CD14-positive monocyte (primary cell): ENCODE measurements around the gene RMND5A. TPM values are rescaled to one million over a fixed set of nuclear protein-coding genes. Genes with fewer than 3 reads are reported as not detected.

Source experiments
- DNase-seq, 3 donors: peaks; one replicate each; pipeline ENCODE4 v3.0.0-alpha.2; 2011 to 2022
- H2AFZ ChIP-seq: 2 replicates; pipeline ENCODE4 v1.6.0; 2012; ENCODE audit warnings: mild to moderate bottlenecking, low read depth, low read length, inconsistent platforms; ENCODE audit not compliant: insufficient read depth, poor library complexity, severe bottlenecking
- H3K27ac ChIP-seq, 2 donors: 1 replicate in 1 of 2; 2 replicates in 1 of 2; pipeline ENCODE4 v1.5.1; 2012 to 2013; ENCODE audit warnings: low read length in 2 of 2, control low read depth in 1 of 2, inconsistent platforms in 1 of 2, low read depth in 1 of 2, mild to moderate bottlenecking in 1 of 2
- H3K27me3 ChIP-seq, 2 donors: one replicate each; pipeline versions ENCODE4 v1.6.0 to v1.6.1; 2011 to 2013; ENCODE audit warnings: low read length in 2 of 2; ENCODE audit not compliant: control insufficient read depth in 2 of 2, insufficient read depth in 2 of 2
- H3K36me3 ChIP-seq, 2 donors: replicated peaks in 1 of 2; 1 replicate in 1 of 2; 2 replicates in 1 of 2; pipeline versions ENCODE4 v1.5.1 to v1.6.1; 2012 to 2013; ENCODE audit warnings: low read length in 2 of 2, control low read depth in 1 of 2, inconsistent platforms in 1 of 2, mild to moderate bottlenecking in 1 of 2; ENCODE audit not compliant: insufficient read depth in 2 of 2, control insufficient read depth in 1 of 2
- H3K4me1 ChIP-seq, 2 donors: 1 replicate in 1 of 2; 2 replicates in 1 of 2; pipeline versions ENCODE4 v1.5.1 to v1.6.1; 2012 to 2013; ENCODE audit warnings: low read length in 2 of 2, control low read depth in 1 of 2, inconsistent platforms in 1 of 2, mild to moderate bottlenecking in 1 of 2, moderate library complexity in 1 of 2; ENCODE audit not compliant: insufficient read depth in 2 of 2, control insufficient read depth in 1 of 2
- H3K4me2 ChIP-seq: replicated peaks from 2 replicates; pipeline ENCODE3; 2012; ENCODE audit warnings: low read length, moderate library complexity, mild to moderate bottlenecking; ENCODE audit not compliant: poor library complexity, severe bottlenecking; ENCODE audit errors: extremely low read depth
- H3K4me3 ChIP-seq, 3 experiments: fragments of 200-600 bp in 1 of 3; sonication (generic) in 1 of 3; replicated peaks in 1 of 3; 1 replicate in 2 of 3; 2 replicates in 1 of 3; pipeline ENCODE4 v1.5.1; 2011 to 2013; ENCODE audit warnings: low read length in 3 of 3, mild to moderate bottlenecking in 3 of 3, control low read depth in 2 of 3, low read depth in 2 of 3, inconsistent platforms in 1 of 3, moderate library complexity in 1 of 3
- H3K79me2 ChIP-seq: 2 replicates; pipeline ENCODE4 v1.6.0; 2012; ENCODE audit warnings: mild to moderate bottlenecking, control low read depth, inconsistent platforms, low read length, moderate library complexity; ENCODE audit not compliant: insufficient read depth
- H3K9ac ChIP-seq: 2 replicates; pipeline ENCODE4 v1.6.0; 2017; ENCODE audit warnings: low read length, mild to moderate bottlenecking; ENCODE audit not compliant: insufficient read depth, poor library complexity, severe bottlenecking
- H3K9me3 ChIP-seq, 2 donors: replicated peaks in 1 of 2; 1 replicate in 1 of 2; 2 replicates in 1 of 2; pipeline versions ENCODE4 v1.5.1 to v1.6.1; 2012 to 2013; ENCODE audit warnings: low read length in 2 of 2, control low read depth in 1 of 2; ENCODE audit not compliant: control insufficient read depth in 1 of 2, insufficient read depth in 1 of 2
- H4K20me1 ChIP-seq: 2 replicates; pipeline ENCODE4 v1.6.0; 2012; ENCODE audit warnings: mild to moderate bottlenecking, low read length, control low read depth, moderate library complexity; ENCODE audit not compliant: insufficient read depth
- H3K27ac Mint-ChIP-seq, 7 donors: one replicate each; pipeline ENCODE4 v1.8.0; 2020; ENCODE audit warnings: mild to moderate bottlenecking in 7 of 7, mixed read lengths in 7 of 7, moderate library complexity in 6 of 7, inconsistent platforms in 2 of 7
- H3K27me3 Mint-ChIP-seq, 3 donors: one replicate each; pipeline ENCODE4 v1.8.0; 2021 to 2022; ENCODE audit warnings: low read depth in 3 of 3, mild to moderate bottlenecking in 3 of 3, mixed read lengths in 3 of 3, moderate library complexity in 3 of 3, inconsistent platforms in 1 of 3
- H3K36me3 Mint-ChIP-seq, 2 donors: one replicate each; pipeline ENCODE4 v1.8.0; 2020; ENCODE audit warnings: mixed read lengths in 2 of 2, inconsistent platforms in 1 of 2, mild to moderate bottlenecking in 1 of 2
- H3K4me1 Mint-ChIP-seq: one replicate; pipeline ENCODE4 v1.8.0; 2020; ENCODE audit warnings: mild to moderate bottlenecking, mixed read lengths
- H3K4me3 Mint-ChIP-seq, 2 donors: one replicate each; pipeline ENCODE4 v1.8.0; 2020; ENCODE audit warnings: mild to moderate bottlenecking in 2 of 2, mixed read lengths in 2 of 2, moderate library complexity in 1 of 2
- H3K9me3 Mint-ChIP-seq, 7 donors: one replicate each; pipeline ENCODE4 v1.8.0; 2020 to 2022; ENCODE audit warnings: mixed read lengths in 7 of 7, mild to moderate bottlenecking in 6 of 7, moderate library complexity in 6 of 7, inconsistent platforms in 2 of 7
- CTCF ChIP-seq: fragments of 200-600 bp; IDR thresholded peaks from one replicate; pipeline ENCODE4 v1.8.0; 2022; ENCODE audit warnings: antibody characterized with exemption, mild to moderate bottlenecking
- WGBS: methylation state at CpG from one replicate; pipeline ENCODE4 v1.1.5; 2013; ENCODE audit warnings: missing lambda C conversion rate; ENCODE audit not compliant: insufficient coverage; 5-methylcytosine and 5-hydroxymethylcytosine counted together
- intact Hi-C, 2 donors: fragments of 100-400 bp; cut with micrococcal nuclease; formaldehyde crosslinking; loops; one replicate each; pipeline versions ENCODE4 v1.15.0 to v1.15.1; 2023
- polyA plus RNA-seq, 3 donors: library from polyadenylated mRNA; depleted of rRNA in 1 of 3; unstranded in 2 of 3; stranded (reverse) in 1 of 3; fragments of 300-500 nt in 2 of 3; fragments of >200 nt in 1 of 3; fragmentation: Illumina TruSeq in 2 of 3; gene quantifications; 1 replicate in 2 of 3; 2 replicates in 1 of 3; pipeline ENCODE4 v1.2.3, GENCODE V29; 2012 to 2021

RMND5A gene
- polyA plus RNA-seq, 3 donors, result 18.5 to 20.3 (median 18.9) TPM

GRCh38 chr2:86679036-86679435, 41.1 kb upstream of the RMND5A start:
- Histone ChIP-seq H3K9me3 (no peaks in the 10 kb centered on the region), H4K20me1 (no peaks in the 10 kb centered on the region), H3K27ac (no peak overlapping the region), H3K36me3 (no peaks in the 10 kb centered on the region), H3K27me3 (no peaks in the 10 kb centered on the region), H2AFZ (no peak overlapping the region), H3K79me2 (no peaks in the 10 kb centered on the region), H3K9ac (no peak overlapping the region), H3K4me1 (no peaks in the 10 kb centered on the region), H3K4me2 (no peak overlapping the region), H3K4me3 (no peak overlapping the region)
- Mint-ChIP-seq H3K36me3 (no peaks in the 10 kb centered on the region), H3K4me3 (no peak overlapping the region), H3K27ac (no peak overlapping the region), H3K27me3 (peaks cover 0 to 3% (median 0%) of the 10 kb centered on the region in 3 donors), H3K9me3 (peaks cover 0 to 4% (median 0%) of the 10 kb centered on the region in 7 donors), H3K4me1 (no peaks in the 10 kb centered on the region)
- intact Hi-C loops, result no loop called here
- DNase-seq, result no peak
- no peak for TF ChIP-seq CTCF

GRCh38 chr2:86685351-86685750, 34.7 kb upstream of the RMND5A start:
- Histone ChIP-seq H3K4me2 (no peak overlapping the region), H2AFZ (no peak overlapping the region), H3K9ac (no peak overlapping the region), H3K27ac (no peak overlapping the region), H4K20me1 (no peaks in the 10 kb centered on the region), H3K4me3 (no peak overlapping the region), H3K9me3 (peaks cover 0 to 4% of the 10 kb centered on the region in 2 donors), H3K4me1 (no peaks in the 10 kb centered on the region), H3K79me2 (no peaks in the 10 kb centered on the region), H3K27me3 (no peaks in the 10 kb centered on the region), H3K36me3 (no peaks in the 10 kb centered on the region)
- WGBS, result no CpG with 5 or more reads among the region's 1 CpG
- no peak for TF ChIP-seq CTCF
- no peaks in the 10 kb centered on the region for H3K4me1 Mint-ChIP-seq
- H3K27me3 Mint-ChIP-seq, result peaks cover 0 to 1% (median 0%) of the 10 kb centered on the region in 3 donors
- peaks cover 1 to 15% (median 5%) of the 10 kb centered on the region in 7 donors for H3K9me3 Mint-ChIP-seq
- no peaks in the 10 kb centered on the region for H3K36me3 Mint-ChIP-seq
- no peak for DNase-seq
- no peak overlapping the region for H3K27ac Mint-ChIP-seq
- H3K4me3 Mint-ChIP-seq, result no peak overlapping the region
- intact Hi-C loops, result no loop called here
